ENCODE results near the gene ST14. TPM values are rescaled to one million over a fixed set of nuclear protein-coding genes. Genes with fewer than 3 reads are reported as not detected.

ST14 gene
- total and polyA plus RNA-seq, 3 donors from 2014 or later = 0.55 to 5.8 (median 2.4) TPM

DNA sequence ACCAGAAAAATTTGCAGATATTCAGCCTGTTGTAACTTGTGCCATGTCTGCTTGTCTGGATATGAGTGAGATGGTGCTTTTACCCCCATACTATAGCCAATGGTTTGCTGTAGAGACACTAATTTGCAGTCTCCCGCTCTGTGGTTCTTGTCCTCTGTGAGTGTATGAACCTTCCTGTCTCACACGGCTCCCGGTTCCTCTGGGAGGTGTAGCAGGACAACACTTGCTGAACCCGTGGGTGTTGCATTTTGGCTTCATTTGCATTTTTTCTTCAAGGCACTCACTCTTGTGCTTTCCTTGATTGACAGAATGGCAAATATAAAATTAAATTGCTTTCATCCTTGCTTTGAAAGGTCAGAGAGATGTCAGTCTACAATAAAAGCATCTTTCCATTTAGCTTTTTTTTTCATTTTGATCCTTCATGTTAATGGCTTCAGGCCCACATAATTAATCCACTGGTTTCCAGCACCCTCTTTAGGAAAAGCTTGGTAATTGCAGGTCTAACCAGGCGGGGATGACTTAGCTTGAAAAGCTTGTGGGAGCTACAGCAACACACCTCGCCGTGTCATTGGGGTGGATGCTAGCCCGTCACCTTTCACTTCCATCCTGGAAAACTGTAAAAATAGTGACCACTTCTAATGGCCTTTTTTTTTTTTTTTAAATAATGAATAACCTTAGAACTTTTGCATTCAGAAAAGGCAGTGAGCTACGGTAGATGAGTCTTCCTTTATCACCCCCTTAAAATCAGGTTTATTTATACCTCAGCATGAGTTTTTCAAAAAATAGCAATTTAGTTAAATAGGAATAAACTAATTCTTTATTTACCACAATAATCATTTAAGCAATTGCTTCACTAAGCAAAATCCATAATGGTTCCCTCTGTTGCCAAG is 27.4 kb upstream of the ST14 start:
- TF ChIP-seq POLR2A (IDR thresholded peaks at IDR 0.05) (no peak), CTCF (IDR thresholded peaks at IDR 0.05) (peak; percentile 51 to 71 (median 65))
- no peaks in the 10 kb centered on the region for H3K9me3 ChIP-seq
- intact Hi-C loops (cut with DNase I; ENCODE audit: low total_unique reads) = loop anchor here (5.0 kb wide), 1 partner anchor 210 kb away; no protein-coding TSS in a partner anchor
- no peak overlapping the region for H3K27ac ChIP-seq
- no peaks in the 10 kb centered on the region for H3K36me3 ChIP-seq (ENCODE audit: low read depth, missing control alignments)
- WGBS, 2 donors = 77 to 85% methylated on average over 9 of the region's 9 CpGs
- peak; percentile 39 for DNase-seq
- H3K27me3 ChIP-seq = no peaks in the 10 kb centered on the region
- no peaks in the 10 kb centered on the region for H3K4me1 ChIP-seq
- no peak overlapping the region for H3K4me3 ChIP-seq

GRCh38 chr11:130133716-130134115 is 25.9 kb upstream of the ST14 start:
- no peaks in the 10 kb centered on the region for H3K27me3 ChIP-seq
- DNase-seq = no peak
- H3K4me3 ChIP-seq = no peak overlapping the region
- no peaks in the 10 kb centered on the region for H3K4me1 ChIP-seq
- H3K9me3 ChIP-seq = no peaks in the 10 kb centered on the region
- intact Hi-C loops (cut with DNase I; ENCODE audit: low total_unique reads) = loop anchor here (5.0 kb wide), 1 partner anchor 211 kb away; no protein-coding TSS in a partner anchor
- 76 to 90% methylated on average over 8 of the region's 8 CpGs for WGBS, 2 donors
- no peaks in the 10 kb centered on the region for H3K36me3 ChIP-seq (ENCODE audit: low read depth, missing control alignments)
- no peak overlapping the region for H3K27ac ChIP-seq
- no peak for TF ChIP-seq POLR2A (IDR thresholded peaks at IDR 0.05)
- TF ChIP-seq CTCF (IDR thresholded peaks at IDR 0.05) = no peak

- Histone ChIP-seq H3K27me3 (no peaks in the 10 kb centered on the region), H3K4me1 (no peaks in the 10 kb centered on the region), H3K36me3 (ENCODE audit: low read depth, missing control alignments) (no peaks in the 10 kb centered on the region), H3K27ac (no peak overlapping the region), H3K4me3 (no peak overlapping the region), H3K9me3 (no peaks in the 10 kb centered on the region)
- DNase-seq = no peak
- intact Hi-C loops (cut with DNase I; ENCODE audit: low total_unique reads) = no loop called here
- TF ChIP-seq POLR2A (IDR thresholded peaks at IDR 0.05) (no peak), CTCF (IDR thresholded peaks at IDR 0.05) (no peak)
- WGBS, 2 donors = 91% methylated on average over 7 of the region's 7 CpGs
Measured at GRCh38 chr11:130136107-130136506, 23.5 kb upstream of the ST14 start.

GRCh38 chr11:130137999-130138398 is 21.6 kb upstream of the ST14 start:
- H3K4me3 ChIP-seq = no peak overlapping the region
- H3K36me3 ChIP-seq (ENCODE audit: low read depth, missing control alignments) = no peaks in the 10 kb centered on the region
- no peaks in the 10 kb centered on the region for H3K27me3 ChIP-seq
- H3K9me3 ChIP-seq = no peaks in the 10 kb centered on the region
- H3K4me1 ChIP-seq = no peaks in the 10 kb centered on the region
- WGBS, 2 donors = 94 to 97% methylated on average over 9 of the region's 9 CpGs
- no peak for DNase-seq
- no peak overlapping the region for H3K27ac ChIP-seq
- intact Hi-C loops (cut with DNase I; ENCODE audit: low total_unique reads) = no loop called here
- no peak for TF ChIP-seq CTCF (IDR thresholded peaks at IDR 0.05)
- no peak for TF ChIP-seq POLR2A (IDR thresholded peaks at IDR 0.05)
